Gastrocnemius medialis (tissue), 4 donors: ENCODE measurements around the gene CHD6.

ENCODE experiments used
- POLR2A ChIP-seq, 2 donors: fragments of 450-650 bp; IDR thresholded peaks; one replicate each; pipeline ENCODE4 v1.6.1; 2017; ENCODE audit warnings: antibody characterized with exemption in 2 of 2, mild to moderate bottlenecking in 2 of 2, moderate library complexity in 2 of 2
- TF ChIP-seq, protein P1 (sequence below), 5 experiments: fragments of 450-650 bp in 3 of 5; fragments of 200-600 bp in 2 of 5; sonication (generic) in 2 of 5; IDR thresholded peaks in 4 of 5; conservative IDR thresholded peaks in 1 of 5; 1 replicate in 4 of 5; 2 replicates in 1 of 5; pipeline ENCODE4 v1.5.1; 2016 to 2019; ENCODE audit warnings: antibody characterized with exemption in 5 of 5, mild to moderate bottlenecking in 3 of 5, moderate library complexity in 3 of 5

DNA sequence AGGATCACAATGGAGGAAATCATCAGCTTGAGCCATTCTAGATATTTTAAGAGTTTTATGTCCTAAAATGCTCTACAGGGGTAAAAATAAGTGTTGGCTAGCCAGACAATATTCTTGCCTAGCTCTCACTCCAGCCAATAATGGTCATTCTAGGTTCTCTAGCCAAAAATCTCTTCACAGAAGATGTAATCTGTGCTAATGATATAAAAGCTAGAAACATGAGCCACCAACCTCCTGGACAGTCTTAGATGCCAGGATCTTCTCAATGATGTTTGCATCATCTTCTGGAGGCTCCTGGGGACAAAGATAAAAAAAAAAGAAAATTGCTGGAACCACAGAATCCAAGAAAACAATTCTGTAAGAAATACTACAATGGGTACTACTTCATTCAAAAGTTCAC, 119.1 kb downstream of the CHD6 start:
- TF ChIP-seq, protein P1, sequence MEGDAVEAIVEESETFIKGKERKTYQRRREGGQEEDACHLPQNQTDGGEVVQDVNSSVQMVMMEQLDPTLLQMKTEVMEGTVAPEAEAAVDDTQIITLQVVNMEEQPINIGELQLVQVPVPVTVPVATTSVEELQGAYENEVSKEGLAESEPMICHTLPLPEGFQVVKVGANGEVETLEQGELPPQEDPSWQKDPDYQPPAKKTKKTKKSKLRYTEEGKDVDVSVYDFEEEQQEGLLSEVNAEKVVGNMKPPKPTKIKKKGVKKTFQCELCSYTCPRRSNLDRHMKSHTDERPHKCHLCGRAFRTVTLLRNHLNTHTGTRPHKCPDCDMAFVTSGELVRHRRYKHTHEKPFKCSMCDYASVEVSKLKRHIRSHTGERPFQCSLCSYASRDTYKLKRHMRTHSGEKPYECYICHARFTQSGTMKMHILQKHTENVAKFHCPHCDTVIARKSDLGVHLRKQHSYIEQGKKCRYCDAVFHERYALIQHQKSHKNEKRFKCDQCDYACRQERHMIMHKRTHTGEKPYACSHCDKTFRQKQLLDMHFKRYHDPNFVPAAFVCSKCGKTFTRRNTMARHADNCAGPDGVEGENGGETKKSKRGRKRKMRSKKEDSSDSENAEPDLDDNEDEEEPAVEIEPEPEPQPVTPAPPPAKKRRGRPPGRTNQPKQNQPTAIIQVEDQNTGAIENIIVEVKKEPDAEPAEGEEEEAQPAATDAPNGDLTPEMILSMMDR (IDR thresholded peaks at IDR 0.05 in 4 of 5, conservative IDR thresholded peaks at IDR 0.05 in 1 of 5): no peak
- TF ChIP-seq POLR2A (IDR thresholded peaks at IDR 0.05): no peak
